Measurements from ENCODE around the gene NAP1L5. TPM values are rescaled to one million over a fixed set of nuclear protein-coding genes. Genes with fewer than 3 reads are reported as not detected.

Gene NAP1L5, protein sequence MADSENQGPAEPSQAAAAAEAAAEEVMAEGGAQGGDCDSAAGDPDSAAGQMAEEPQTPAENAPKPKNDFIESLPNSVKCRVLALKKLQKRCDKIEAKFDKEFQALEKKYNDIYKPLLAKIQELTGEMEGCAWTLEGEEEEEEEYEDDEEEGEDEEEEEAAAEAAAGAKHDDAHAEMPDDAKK
- 1 to 10 TPM; 4.6 to 4.8 TPM for total RNA-seq

DNA sequence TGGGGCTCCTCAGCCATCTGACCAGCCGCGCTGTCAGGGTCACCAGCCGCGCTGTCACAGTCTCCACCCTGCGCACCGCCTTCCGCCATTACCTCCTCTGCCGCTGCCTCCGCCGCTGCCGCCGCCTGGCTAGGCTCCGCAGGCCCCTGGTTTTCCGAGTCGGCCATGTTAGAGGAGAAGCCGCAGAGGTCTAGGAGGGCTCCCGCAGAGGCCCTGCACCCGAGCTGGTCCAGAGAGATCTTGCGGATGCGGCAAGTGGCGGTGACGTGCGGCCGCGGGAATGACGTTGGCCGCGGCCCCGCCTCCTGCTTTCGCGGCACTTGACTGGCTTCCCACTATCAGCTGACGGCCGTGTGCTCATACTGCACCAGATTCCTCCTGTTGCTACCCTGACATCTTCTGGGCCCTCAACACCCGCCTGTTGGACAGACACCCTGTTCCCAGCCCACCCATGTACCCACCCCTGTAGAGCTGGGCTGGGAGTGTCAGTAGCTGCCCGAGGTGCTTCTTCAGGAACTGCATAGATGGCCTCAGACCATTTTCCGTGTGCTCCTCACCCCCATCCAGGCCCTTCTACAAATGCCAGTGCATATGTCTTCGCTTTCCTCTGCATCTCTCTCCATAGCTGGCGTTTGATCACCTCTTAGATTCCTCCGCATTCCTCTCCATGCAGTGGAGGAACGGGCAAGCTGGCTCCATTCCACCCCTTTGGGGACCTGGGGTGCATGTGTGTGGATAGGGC is at the start of gene NAP1L5:
NAP1L5 (minus strand) TSS at position 242 of the 742 bp plus-strand sequence; CDS start at position 167, 75 bp downstream.
- ChIA-PET CTCF (interaction anchor here (1.9 kb wide), 1 partner anchor 158 kb away, joined by 5 read pairs; no protein-coding TSS in a partner anchor), POLR2A (interaction anchor here (0.8 kb wide), 1 partner anchor 16 kb away, joined by 4 read pairs; no protein-coding TSS in a partner anchor)

DNA sequence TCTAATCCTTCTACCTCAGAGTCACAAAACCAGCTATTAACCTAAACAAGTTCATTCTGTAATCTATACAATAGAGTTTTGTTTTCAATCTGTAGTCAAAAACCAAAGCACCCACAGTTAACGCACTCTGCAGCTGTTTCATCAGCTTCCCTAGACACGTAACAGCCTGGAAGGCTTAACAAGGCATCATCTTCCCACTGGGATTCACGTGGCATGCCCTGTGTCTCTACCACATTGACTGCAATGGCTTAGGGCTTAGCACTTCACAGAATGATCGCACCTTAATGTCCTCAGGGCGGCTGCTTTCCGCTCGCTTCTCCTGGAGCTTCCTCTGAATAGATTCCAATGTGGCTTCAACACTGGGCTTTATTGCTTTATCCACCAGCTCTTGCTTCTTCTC is 49.7 kb upstream of the NAP1L5 start:
- H3K4me3 Mint-ChIP-seq: no peak overlapping the region
- CTCF ChIA-PET: interaction anchor here (1.6 kb wide), 1 partner anchor 208 kb away, joined by 5 read pairs; no protein-coding TSS in a partner anchor
- no peaks in the 10 kb centered on the region for H3K27me3 Mint-ChIP-seq (ENCODE audit: low read depth)
- no peak overlapping the region for H3K27ac Mint-ChIP-seq
- H3K4me1 Mint-ChIP-seq (ENCODE audit: low read depth): no peaks in the 10 kb centered on the region
- H3K9me3 Mint-ChIP-seq (ENCODE audit: insufficient read depth): no peaks in the 10 kb centered on the region
- no peak for DNase-seq
- ATAC-seq: no peak
- POLR2A ChIA-PET: no interaction called here
- peaks cover 6% of the 10 kb centered on the region for H3K36me3 Mint-ChIP-seq (ENCODE audit: low read depth)

More for the DNA sequence above, at the start of gene NAP1L5:
- Mint-ChIP-seq H3K4me1 (ENCODE audit: low read depth) (peaks cover 17% of the 10 kb centered on the region), H3K9me3 (ENCODE audit: insufficient read depth) (no peaks in the 10 kb centered on the region), H3K36me3 (ENCODE audit: low read depth) (peaks cover 7% of the 10 kb centered on the region), H3K27ac (peak within 1 kb of the TSS; percentile 80), H3K4me3 (peak within 1 kb of the TSS; percentile 81), H3K27me3 (ENCODE audit: low read depth) (no peaks in the 10 kb centered on the region)
- ATAC-seq (peak; percentile 92), DNase-seq (peak; percentile 74)

DNA sequence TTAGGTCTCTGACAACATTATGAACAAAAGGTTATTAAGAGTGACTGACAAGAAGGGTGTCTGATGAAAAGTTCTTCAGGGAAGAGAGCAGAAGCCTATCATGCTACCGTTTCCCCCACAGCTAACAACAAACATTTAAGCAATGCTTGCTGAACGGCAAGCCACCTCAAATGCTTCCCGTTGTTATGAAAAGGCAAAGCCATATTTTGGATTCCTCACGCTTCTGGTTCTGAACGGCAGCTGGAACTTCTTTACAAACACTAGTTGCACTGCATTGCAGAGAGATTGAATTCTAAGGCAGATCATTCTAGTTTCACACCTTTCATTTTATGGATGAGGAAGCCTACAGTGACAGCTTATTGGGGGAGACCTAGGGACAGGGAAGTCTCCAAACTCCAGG is 48.6 kb upstream of the NAP1L5 start:
- Mint-ChIP-seq H3K4me3 (no peak overlapping the region), H3K9me3 (ENCODE audit: insufficient read depth) (no peaks in the 10 kb centered on the region), H3K4me1 (ENCODE audit: low read depth) (no peaks in the 10 kb centered on the region), H3K27me3 (ENCODE audit: low read depth) (no peaks in the 10 kb centered on the region), H3K27ac (no peak overlapping the region), H3K36me3 (ENCODE audit: low read depth) (peaks cover 6% of the 10 kb centered on the region)
- POLR2A ChIA-PET: no interaction called here
- ATAC-seq (no peak), DNase-seq (no peak)
- CTCF ChIA-PET: interaction anchor here (1.2 to 1.6 kb wide), 2 partner anchors 73 to 206 kb away, joined by 3 to 5 read pairs; no protein-coding TSS in a partner anchor

DNA sequence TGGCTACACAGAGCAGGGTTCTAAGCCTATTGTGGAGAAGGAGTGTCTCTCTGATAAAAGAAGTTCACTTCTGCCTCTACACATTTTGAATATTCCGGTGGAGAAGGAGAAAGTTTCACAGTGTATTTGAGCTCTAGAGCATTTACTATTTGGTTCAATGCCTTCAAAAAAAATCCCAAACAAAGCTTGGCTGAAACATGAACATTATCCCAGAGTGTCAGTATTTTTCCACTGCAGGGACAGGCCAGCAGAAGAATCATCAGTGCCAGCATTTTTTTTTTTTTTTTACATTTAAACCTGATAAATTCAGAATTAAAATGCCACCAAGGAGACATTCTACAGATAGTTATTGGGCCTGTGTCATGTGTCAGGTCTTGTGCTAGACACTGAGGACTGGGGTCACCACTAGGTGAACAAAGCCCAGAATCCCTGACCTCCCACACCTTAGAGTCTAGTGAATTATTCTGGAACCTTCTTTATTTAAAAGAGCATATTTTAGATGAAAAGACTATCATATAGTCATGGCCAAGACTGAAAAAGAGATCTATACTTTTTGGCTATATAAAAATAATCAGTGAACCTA is 48.0 kb upstream of the NAP1L5 start:
- Mint-ChIP-seq H3K27me3 (ENCODE audit: low read depth) (no peaks in the 10 kb centered on the region), H3K36me3 (ENCODE audit: low read depth) (peaks cover 6% of the 10 kb centered on the region), H3K9me3 (ENCODE audit: insufficient read depth) (no peaks in the 10 kb centered on the region), H3K27ac (no peak overlapping the region), H3K4me3 (no peak overlapping the region), H3K4me1 (ENCODE audit: low read depth) (no peaks in the 10 kb centered on the region)
- CTCF ChIA-PET: interaction anchor here (1.2 to 1.6 kb wide), 2 partner anchors 73 to 206 kb away, joined by 3 to 5 read pairs; no protein-coding TSS in a partner anchor
- DNase-seq (no peak), ATAC-seq (no peak)
- POLR2A ChIA-PET: no interaction called here

DNA sequence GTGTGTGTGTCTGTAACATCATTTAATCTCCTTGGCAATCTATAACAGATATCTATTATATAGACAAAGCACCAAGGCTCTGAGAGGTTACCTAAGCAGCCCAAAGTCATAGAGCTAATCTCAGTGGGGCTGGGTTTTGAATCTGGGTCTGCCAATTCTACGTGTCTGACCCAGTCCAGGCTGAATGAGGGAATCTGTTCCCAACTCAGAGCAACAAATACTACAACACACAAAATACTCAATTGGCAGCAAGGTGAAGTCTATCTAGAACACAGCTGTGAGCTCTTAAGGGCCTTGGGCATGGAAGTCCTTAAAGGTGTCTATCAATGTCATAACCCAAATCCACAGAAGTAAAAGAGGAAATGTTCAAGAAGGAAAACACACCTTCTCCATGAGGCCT is 47.5 kb upstream of the NAP1L5 start:
- Mint-ChIP-seq H3K4me3 (no peak overlapping the region), H3K27me3 (ENCODE audit: low read depth) (no peaks in the 10 kb centered on the region), H3K36me3 (ENCODE audit: low read depth) (peaks cover 6% of the 10 kb centered on the region), H3K9me3 (ENCODE audit: insufficient read depth) (no peaks in the 10 kb centered on the region), H3K27ac (no peak overlapping the region), H3K4me1 (ENCODE audit: low read depth) (no peaks in the 10 kb centered on the region)
- ATAC-seq: no peak
- no peak for DNase-seq
- ChIA-PET CTCF (interaction anchor here (0.5 kb wide), 1 partner anchor 100 kb away, joined by 3 read pairs; no protein-coding TSS in a partner anchor), POLR2A (no interaction called here)

DNA sequence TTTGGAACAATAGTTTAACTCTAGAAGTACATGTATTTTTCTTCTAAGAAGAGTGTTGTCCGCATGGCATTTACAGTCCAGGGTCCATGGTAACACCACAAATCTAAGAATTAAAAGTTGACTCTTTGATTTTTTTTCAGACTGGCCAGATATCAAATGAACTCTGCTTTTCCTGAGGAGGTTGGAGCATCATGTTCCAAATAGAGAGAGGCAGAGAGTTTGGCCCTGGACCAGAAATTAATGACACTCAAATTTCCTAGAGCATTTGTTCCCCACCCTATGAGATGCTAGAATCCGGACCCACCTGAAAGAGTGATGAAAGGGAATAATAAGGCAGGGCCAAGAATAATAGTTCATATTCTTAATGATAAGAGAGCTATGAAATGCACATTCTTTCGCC is 47.0 kb upstream of the NAP1L5 start:
- H3K36me3 Mint-ChIP-seq (ENCODE audit: low read depth): peaks cover 6% of the 10 kb centered on the region
- H3K4me3 Mint-ChIP-seq: no peak overlapping the region
- no peak overlapping the region for H3K27ac Mint-ChIP-seq
- H3K9me3 Mint-ChIP-seq (ENCODE audit: insufficient read depth): no peaks in the 10 kb centered on the region
- H3K27me3 Mint-ChIP-seq (ENCODE audit: low read depth): no peaks in the 10 kb centered on the region
- POLR2A ChIA-PET: no interaction called here
- DNase-seq (no peak), ATAC-seq (no peak)
- H3K4me1 Mint-ChIP-seq (ENCODE audit: low read depth): no peaks in the 10 kb centered on the region
- CTCF ChIA-PET: interaction anchor here (0.5 kb wide), 1 partner anchor 101 kb away, joined by 3 read pairs; no protein-coding TSS in a partner anchor

DNA sequence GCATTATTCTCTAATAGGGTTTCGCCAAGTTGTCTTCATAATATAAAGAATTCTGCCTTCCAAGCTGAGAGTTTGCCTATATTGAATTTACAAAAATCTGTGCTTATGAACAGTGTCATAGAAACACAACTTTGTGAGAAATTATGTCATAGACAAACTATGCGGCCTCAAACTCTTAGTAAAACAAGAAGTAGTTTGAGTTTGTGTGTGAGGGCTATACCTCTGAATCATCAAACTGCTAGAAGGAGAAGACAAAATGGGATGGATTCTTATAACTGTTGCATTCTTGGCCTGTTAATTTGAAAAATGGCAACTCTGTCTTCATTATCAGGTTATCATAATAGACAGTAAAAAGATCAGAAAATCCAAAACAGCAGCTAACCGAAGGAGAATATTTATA is 46.1 kb upstream of the NAP1L5 start:
- H3K36me3 Mint-ChIP-seq (ENCODE audit: low read depth): peaks cover 3% of the 10 kb centered on the region
- ChIA-PET POLR2A (no interaction called here), CTCF (no interaction called here)
- no peaks in the 10 kb centered on the region for H3K27me3 Mint-ChIP-seq (ENCODE audit: low read depth)
- no peak overlapping the region for H3K4me3 Mint-ChIP-seq
- ATAC-seq (no peak), DNase-seq (no peak)
- no peak overlapping the region for H3K27ac Mint-ChIP-seq
- H3K9me3 Mint-ChIP-seq (ENCODE audit: insufficient read depth): no peaks in the 10 kb centered on the region
- H3K4me1 Mint-ChIP-seq (ENCODE audit: low read depth): no peaks in the 10 kb centered on the region

DNA sequence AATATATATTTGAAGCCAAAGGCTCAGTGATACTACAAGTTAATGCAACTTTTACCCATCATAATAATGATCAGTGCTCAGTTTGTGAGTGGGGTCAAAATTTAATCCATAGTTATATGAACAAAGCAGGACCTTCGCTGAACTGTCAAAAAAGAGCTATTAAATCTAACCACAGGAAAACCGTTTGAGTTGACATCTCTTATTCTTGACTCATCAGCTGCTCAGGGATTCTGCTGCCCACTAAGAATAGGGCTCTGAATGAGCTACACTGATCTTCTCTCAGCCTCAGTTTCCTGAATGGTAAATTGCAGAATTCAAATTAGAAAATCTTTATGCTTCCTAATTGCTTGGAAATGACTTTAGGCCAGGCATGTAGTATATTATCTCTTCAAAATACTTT is 44.9 kb upstream of the NAP1L5 start:
- no peak overlapping the region for H3K4me3 Mint-ChIP-seq
- H3K4me1 Mint-ChIP-seq (ENCODE audit: low read depth): peaks cover 6% of the 10 kb centered on the region
- H3K27ac Mint-ChIP-seq: no peak overlapping the region
- no peak for DNase-seq
- H3K9me3 Mint-ChIP-seq (ENCODE audit: insufficient read depth): no peaks in the 10 kb centered on the region
- ChIA-PET POLR2A (no interaction called here), CTCF (no interaction called here)
- ATAC-seq: no peak
- peaks cover 3% of the 10 kb centered on the region for H3K36me3 Mint-ChIP-seq (ENCODE audit: low read depth)
- no peaks in the 10 kb centered on the region for H3K27me3 Mint-ChIP-seq (ENCODE audit: low read depth)

DNA sequence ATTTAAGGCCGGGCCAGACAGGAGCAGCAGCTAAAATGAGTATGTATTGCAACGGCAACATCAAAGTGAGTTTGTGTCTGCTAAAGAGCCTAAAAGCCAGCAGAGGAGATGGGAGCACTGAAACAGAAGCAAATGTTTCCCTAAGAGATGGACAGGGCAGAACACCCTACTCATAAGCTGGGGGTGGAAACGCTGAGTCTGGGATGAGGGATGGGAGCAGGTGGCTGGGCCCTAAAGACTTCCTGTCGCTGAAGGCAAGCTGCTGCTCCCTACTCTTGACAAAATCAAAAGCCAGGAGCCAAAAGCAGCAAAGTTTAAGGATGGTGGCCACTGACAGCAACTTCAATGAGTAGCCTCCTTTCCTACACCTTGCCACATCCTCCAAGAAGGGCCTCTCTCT is 40.6 kb upstream of the NAP1L5 start:
- DNase-seq (no peak), ATAC-seq (no peak)
- ChIA-PET CTCF (interaction anchor here (1.9 kb wide), 1 partner anchor 199 kb away, joined by 4 read pairs; no protein-coding TSS in a partner anchor), POLR2A (no interaction called here)
- Mint-ChIP-seq H3K9me3 (ENCODE audit: insufficient read depth) (no peaks in the 10 kb centered on the region), H3K36me3 (ENCODE audit: low read depth) (no peaks in the 10 kb centered on the region), H3K27ac (no peak overlapping the region), H3K27me3 (ENCODE audit: low read depth) (no peaks in the 10 kb centered on the region), H3K4me1 (ENCODE audit: low read depth) (peaks cover 10% of the 10 kb centered on the region), H3K4me3 (no peak overlapping the region)

DNA sequence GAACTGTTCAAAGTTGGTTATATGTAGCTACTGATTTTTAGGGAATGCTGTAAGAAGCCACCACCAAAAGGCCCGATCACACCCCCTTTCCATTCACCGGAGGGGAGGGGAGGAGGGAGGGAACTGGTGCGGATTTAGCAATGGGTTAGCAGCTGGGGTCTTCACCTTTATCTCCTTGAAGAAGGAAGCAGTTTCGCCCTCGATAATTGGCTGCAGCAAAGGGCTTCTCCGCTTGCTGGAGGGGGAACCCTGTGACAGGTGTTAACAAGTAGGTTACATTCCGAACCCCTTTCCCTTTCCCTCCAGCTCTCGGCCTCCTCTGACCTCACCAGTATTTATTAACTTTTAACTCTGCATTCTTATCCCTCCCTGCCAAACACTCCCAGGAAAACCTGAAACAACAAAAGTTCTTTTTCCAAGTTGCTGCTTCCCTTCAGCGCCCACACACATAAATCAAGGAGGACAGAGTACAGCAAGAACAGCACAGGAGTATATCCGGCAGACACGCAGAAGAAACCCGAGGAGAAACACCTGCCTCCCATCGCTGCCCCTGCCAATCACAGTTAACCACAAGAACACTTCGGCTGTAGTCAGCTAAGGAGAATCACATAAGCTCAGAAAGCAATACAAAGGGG is 39.8 kb upstream of the NAP1L5 start:
- POLR2A ChIA-PET: no interaction called here

DNA sequence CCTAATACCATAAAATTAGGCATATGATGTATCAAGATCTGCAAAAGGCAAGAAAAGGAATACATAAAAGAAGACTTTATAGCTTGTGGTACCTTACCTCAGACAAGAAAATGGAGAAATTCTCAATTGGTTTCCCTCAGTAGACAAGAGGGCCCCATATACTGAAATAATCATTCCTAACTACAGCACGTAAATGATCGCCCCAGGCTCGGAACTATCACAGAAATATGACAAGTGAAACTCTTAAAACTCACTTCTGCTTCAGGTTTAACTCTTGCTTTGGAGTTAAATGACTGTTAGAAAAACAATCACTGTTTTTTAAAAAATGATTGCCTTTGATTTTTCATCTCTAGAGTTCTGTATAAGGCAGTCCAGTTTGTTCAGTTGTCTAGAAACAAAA is 38.6 kb upstream of the NAP1L5 start:
- no peak overlapping the region for H3K4me3 Mint-ChIP-seq
- H3K4me1 Mint-ChIP-seq (ENCODE audit: low read depth): peaks cover 10% of the 10 kb centered on the region
- H3K27ac Mint-ChIP-seq: no peak overlapping the region
- no peaks in the 10 kb centered on the region for H3K27me3 Mint-ChIP-seq (ENCODE audit: low read depth)
- ATAC-seq: no peak
- ChIA-PET POLR2A (no interaction called here), CTCF (interaction anchor here (1.7 to 1.9 kb wide), 2 partner anchors 10 to 196 kb away, joined by 6 to 8 read pairs; no protein-coding TSS in a partner anchor)
- H3K36me3 Mint-ChIP-seq (ENCODE audit: low read depth): no peaks in the 10 kb centered on the region
- DNase-seq: no peak
- no peaks in the 10 kb centered on the region for H3K9me3 Mint-ChIP-seq (ENCODE audit: insufficient read depth)

More for the DNA sequence above, 39.8 kb upstream of the NAP1L5 start:
- Mint-ChIP-seq H3K4me3 (no peak overlapping the region), H3K36me3 (ENCODE audit: low read depth) (no peaks in the 10 kb centered on the region), H3K27me3 (ENCODE audit: low read depth) (no peaks in the 10 kb centered on the region), H3K9me3 (ENCODE audit: insufficient read depth) (no peaks in the 10 kb centered on the region), H3K4me1 (ENCODE audit: low read depth) (peaks cover 10% of the 10 kb centered on the region), H3K27ac (no peak overlapping the region)
- peak; percentile 28 for DNase-seq
- ATAC-seq: peak; percentile 55
- CTCF ChIA-PET: interaction anchor here (1.9 kb wide), 1 partner anchor 198 kb away, joined by 4 read pairs; no protein-coding TSS in a partner anchor
